Ascending aorta (tissue), 2 donors: Measurements from ENCODE around the gene TGM5. TPM values are rescaled to one million over a fixed set of nuclear protein-coding genes. Genes with fewer than 3 reads are reported as not detected.
"Not testable (repeated sequence)": the region's sequence is repeated elsewhere in the genome, so short reads cannot be mapped to it uniquely, and the experiment has no call there.

Experiments used
- DNase-seq, 2 donors: peaks; one replicate each; pipeline ENCODE4 v3.0.0-alpha.2; 2019; ENCODE audit warnings: low spot score in 2 of 2
- H3K27ac ChIP-seq, 2 donors: fragments of 200-600 bp; sonication (generic); one replicate each; pipeline ENCODE4 v1.5.1; 2016 to 2017; ENCODE audit warnings: mild to moderate bottlenecking in 1 of 2
- H3K27me3 ChIP-seq: fragments of 200-600 bp; sonication (generic); one replicate; pipeline ENCODE4 v1.5.1; 2017
- H3K36me3 ChIP-seq, 2 donors: fragments of 200-600 bp; sonication (generic); one replicate each; pipeline ENCODE4 v1.5.1; 2016
- H3K4me1 ChIP-seq, 2 donors: fragments of 200-600 bp; sonication (generic); one replicate each; pipeline ENCODE4 v1.5.1; 2016 to 2017; ENCODE audit warnings: mild to moderate bottlenecking in 1 of 2
- H3K4me3 ChIP-seq, 2 donors: fragments of 200-600 bp; sonication (generic); one replicate each; pipeline ENCODE4 v1.5.1; 2016 to 2017; ENCODE audit warnings: mild to moderate bottlenecking in 1 of 2
- H3K9me3 ChIP-seq, 2 donors: fragments of 200-600 bp; sonication (generic); one replicate each; pipeline ENCODE4 v1.5.1; 2016
- intact Hi-C: fragments of 100-400 bp; cut with DNase I; formaldehyde crosslinking; loops from one replicate; pipeline ENCODE4 v1.15.1; 2023
- total RNA-seq: library from RNA; depleted of rRNA; stranded (reverse); fragments of >200 nt; gene quantifications from one replicate; pipeline ENCODE4 v1.1.0, GENCODE V29; 2016
- TF ChIP-seq, protein P1 (sequence below), 3 experiments: fragments of 200-600 bp in 2 of 3; fragments of 450-650 bp in 1 of 3; sonication (generic) in 2 of 3; IDR thresholded peaks; one replicate each; pipeline ENCODE4 v1.5.1; 2016 to 2019; ENCODE audit warnings: antibody characterized with exemption in 3 of 3, mild to moderate bottlenecking in 1 of 3, moderate library complexity in 1 of 3

The TGM5 gene
- total RNA-seq, 1 donor from 2014 or later, result not detected

DNA sequence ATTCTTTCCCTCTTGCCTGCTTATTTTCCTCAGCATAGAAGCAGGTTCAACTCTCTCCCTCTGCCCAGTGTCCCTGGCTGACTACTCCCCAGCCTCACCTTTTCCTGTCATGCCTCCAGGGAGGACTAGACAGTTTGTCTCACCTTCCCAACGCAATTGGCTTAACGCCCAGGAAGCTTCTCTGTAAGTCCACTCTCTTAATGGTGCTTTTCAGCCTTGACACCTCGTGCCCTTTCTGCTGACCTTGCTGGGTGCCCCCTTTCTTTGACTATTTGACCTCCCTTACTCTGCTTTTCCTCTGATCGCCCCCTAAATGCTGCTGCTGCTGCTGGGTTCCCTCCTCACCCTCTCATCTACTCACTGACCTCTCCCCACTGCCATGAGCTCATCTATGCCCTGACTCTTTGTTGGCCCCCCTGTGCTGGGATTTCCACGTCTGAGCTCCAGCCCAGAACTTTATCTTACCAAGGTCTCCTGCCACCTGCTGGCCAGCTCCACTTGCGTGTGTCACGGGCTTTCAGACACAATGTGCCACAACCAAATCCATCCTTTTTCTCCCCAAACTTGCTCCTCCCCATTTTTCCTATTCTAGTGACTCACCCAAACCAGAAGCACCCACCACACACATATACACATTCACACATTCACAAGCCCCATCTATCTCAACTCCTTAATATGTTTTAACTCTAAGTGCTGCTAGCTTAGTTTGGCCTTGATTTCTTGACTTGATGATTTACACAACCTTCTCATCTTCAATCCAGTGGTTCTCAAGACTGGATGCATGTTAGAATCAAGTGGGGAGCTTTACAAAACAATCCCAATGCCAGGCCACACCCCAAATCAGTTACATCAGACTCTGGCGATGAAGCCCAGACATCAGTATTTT, 62.5 kb downstream of the TGM5 start:
- Histone ChIP-seq H3K9me3 (no peaks in the 10 kb centered on the region), H3K27ac (no peak overlapping the region), H3K4me3 (no peak overlapping the region), H3K36me3 (no peaks in the 10 kb centered on the region), H3K27me3 (no peaks in the 10 kb centered on the region), H3K4me1 (no peaks in the 10 kb centered on the region)
- intact Hi-C loops, result no loop called here
- TF ChIP-seq, protein P1, sequence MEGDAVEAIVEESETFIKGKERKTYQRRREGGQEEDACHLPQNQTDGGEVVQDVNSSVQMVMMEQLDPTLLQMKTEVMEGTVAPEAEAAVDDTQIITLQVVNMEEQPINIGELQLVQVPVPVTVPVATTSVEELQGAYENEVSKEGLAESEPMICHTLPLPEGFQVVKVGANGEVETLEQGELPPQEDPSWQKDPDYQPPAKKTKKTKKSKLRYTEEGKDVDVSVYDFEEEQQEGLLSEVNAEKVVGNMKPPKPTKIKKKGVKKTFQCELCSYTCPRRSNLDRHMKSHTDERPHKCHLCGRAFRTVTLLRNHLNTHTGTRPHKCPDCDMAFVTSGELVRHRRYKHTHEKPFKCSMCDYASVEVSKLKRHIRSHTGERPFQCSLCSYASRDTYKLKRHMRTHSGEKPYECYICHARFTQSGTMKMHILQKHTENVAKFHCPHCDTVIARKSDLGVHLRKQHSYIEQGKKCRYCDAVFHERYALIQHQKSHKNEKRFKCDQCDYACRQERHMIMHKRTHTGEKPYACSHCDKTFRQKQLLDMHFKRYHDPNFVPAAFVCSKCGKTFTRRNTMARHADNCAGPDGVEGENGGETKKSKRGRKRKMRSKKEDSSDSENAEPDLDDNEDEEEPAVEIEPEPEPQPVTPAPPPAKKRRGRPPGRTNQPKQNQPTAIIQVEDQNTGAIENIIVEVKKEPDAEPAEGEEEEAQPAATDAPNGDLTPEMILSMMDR (IDR thresholded peaks at IDR 0.05), result peak in 2 of 3 experiments; percentile 33 to 52
- DNase-seq, result no peak

DNA sequence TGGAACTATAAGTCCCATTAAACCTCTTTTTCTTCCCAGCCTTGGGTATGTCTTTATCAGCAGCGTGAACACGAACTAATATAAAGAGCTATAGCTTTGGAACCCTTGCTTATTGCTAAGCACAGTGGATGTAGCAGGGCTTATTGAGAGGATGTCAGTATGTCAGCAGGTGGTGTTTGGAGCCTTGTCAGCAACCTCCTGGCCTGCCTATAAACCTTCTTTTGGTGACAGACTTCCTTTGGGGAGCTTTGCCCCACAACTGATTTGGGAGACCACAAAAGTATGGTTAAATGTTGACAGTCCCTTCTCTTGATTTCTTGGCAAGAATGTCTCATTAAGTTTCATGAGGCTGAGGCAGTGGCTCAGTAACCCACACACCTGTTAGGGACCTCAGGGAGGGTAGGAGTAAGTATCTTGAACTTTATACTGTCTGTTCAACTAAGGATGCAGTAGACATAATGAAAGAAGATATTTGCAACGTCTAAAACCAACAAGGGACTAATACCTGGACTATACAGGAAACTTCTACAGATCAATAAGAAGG, 66.7 kb downstream of the TGM5 start:
- H3K9me3 ChIP-seq, result no peaks in the 10 kb centered on the region
- TF ChIP-seq, protein P1 (IDR thresholded peaks at IDR 0.05), result no peak
- no peaks in the 10 kb centered on the region for H3K4me1 ChIP-seq
- no peak overlapping the region for H3K4me3 ChIP-seq
- H3K27ac ChIP-seq, result no peak overlapping the region
- H3K36me3 ChIP-seq, result peaks cover 21 to 25% of the 10 kb centered on the region in 2 donors
- intact Hi-C loops, result no loop called here
- no peak for DNase-seq
- H3K27me3 ChIP-seq, result no peaks in the 10 kb centered on the region

DNA sequence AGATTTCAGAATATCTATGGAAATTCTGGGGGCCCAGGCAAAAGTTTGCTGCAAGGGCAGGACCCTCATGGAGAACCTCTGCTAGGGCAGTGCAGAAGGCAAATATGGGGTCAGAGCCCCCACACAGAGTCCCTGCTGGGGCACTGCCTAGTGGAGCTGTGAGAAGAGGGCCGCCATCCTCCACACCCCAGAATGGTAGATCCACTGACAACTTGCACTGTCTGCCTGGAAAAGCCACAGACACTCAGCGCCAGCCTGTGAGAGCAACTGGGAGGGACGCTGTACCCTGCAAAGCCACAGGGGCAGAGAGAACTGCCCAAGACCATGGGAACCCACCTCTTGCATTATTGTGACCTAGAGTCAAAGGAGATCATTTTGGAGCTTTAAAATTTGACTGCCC, 67.7 kb downstream of the TGM5 start:
- no peak overlapping the region for H3K4me3 ChIP-seq
- no peak overlapping the region for H3K27ac ChIP-seq
- TF ChIP-seq, protein P1 (IDR thresholded peaks at IDR 0.05), result no peak
- H3K9me3 ChIP-seq, result no peaks in the 10 kb centered on the region
- H3K4me1 ChIP-seq, result no peaks in the 10 kb centered on the region
- peaks cover 28 to 33% of the 10 kb centered on the region in 2 donors for H3K36me3 ChIP-seq
- intact Hi-C loops, result no loop called here
- DNase-seq, result no peak
- no peaks in the 10 kb centered on the region for H3K27me3 ChIP-seq

DNA sequence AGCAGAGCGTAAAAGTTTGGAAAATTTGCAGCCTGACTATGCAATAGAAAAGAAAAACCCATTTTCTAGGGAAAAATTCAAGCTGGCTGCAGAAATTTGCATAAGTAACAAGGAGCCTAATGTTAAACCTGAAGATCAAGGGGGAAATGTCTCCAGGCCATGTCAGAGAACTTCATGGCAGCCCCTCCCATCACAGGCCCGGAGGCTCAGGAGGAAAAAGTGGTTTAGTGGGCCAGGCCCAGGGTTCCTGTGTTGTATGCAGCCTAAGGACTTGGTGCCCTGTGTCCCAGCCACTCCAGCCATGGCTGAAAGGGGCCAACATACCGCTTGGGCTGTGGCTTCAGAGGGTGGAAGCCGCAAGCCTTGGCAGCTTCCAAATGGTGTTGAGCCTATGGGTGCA, 68.2 kb downstream of the TGM5 start:
- peaks cover 31 to 34% of the 10 kb centered on the region in 2 donors for H3K36me3 ChIP-seq
- H3K4me1 ChIP-seq, H3K9me3 ChIP-seq, H3K4me3 ChIP-seq, DNase-seq, intact Hi-C loops, H3K27ac ChIP-seq, H3K27me3 ChIP-seq: not testable (repeated sequence)

DNA sequence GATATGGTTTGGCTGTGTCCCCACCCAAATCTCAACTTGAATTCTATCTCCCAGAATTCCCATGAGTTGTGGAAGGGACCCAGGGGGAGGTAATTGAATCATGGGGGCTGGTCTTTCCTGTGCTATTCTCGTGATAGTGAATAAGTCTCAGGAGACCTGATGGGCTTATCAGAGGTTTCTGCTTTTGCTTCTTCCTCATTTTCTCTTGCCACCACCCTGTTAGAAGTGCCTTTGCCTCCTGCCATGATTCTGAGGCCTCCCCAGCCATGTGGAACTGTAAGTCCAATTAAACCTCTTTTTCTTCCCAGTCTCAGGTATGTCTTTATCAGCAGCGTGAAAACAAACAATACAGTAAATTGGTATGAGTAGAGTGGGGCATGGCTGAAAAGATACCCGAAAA, 69.0 kb downstream of the TGM5 start:
- H3K36me3 ChIP-seq, result peaks cover 38 to 42% of the 10 kb centered on the region in 2 donors
- intact Hi-C loops, H3K4me3 ChIP-seq, H3K4me1 ChIP-seq, H3K27ac ChIP-seq, H3K27me3 ChIP-seq, DNase-seq, H3K9me3 ChIP-seq: not testable (repeated sequence)

DNA sequence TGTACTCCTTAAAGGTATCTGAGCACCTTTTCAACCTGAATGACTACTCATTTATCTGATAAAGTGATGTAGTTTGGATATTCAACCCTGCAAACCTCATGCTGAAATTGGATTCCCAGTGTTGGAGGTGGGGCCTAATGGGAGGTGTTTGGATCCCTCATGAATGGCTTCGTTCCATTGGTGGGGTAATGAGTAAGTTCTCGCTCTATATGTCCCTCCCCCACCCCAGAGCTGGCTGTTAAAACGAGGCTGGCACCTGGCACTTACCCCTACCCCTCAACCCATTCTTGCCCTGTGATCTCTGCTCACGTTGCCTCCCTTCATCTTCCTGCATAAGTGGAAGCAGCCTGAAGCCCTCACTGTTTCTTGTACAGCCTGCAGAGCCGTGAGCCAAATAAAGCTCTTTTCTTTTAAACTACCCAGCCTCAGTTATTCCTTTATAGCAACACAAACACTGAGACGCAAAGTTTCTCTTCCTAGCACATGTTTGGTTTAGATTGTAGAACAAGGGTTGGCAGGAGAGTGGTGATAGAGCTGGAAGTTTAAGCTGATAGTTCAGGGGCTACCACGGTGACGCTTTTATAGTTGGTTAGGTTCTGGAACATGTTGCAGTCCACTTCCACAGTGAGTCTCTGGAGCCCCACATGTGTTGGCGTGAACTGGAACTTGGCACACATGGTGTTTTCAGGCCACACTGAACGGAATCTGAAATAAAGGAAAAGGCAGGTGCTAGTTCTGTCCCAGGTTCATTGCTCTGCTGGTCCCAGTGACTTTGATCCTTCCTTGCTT, 69.8 kb downstream of the TGM5 start:
- H3K27me3 ChIP-seq, result no peaks in the 10 kb centered on the region
- TF ChIP-seq, protein P1 (IDR thresholded peaks at IDR 0.05), result no peak
- no peaks in the 10 kb centered on the region for H3K9me3 ChIP-seq
- DNase-seq, result no peak
- no peak overlapping the region for H3K4me3 ChIP-seq
- no peaks in the 10 kb centered on the region for H3K4me1 ChIP-seq
- H3K36me3 ChIP-seq, result peaks cover 45 to 50% of the 10 kb centered on the region in 2 donors
- no peak overlapping the region for H3K27ac ChIP-seq
- intact Hi-C loops, result no loop called here
